ENCODE measurements around the gene PLEKHM3.

GRCh38 chr2:207938415-207938814 is 86.9 kb downstream of the PLEKHM3 start:
- TF ChIP-seq, protein P1, sequence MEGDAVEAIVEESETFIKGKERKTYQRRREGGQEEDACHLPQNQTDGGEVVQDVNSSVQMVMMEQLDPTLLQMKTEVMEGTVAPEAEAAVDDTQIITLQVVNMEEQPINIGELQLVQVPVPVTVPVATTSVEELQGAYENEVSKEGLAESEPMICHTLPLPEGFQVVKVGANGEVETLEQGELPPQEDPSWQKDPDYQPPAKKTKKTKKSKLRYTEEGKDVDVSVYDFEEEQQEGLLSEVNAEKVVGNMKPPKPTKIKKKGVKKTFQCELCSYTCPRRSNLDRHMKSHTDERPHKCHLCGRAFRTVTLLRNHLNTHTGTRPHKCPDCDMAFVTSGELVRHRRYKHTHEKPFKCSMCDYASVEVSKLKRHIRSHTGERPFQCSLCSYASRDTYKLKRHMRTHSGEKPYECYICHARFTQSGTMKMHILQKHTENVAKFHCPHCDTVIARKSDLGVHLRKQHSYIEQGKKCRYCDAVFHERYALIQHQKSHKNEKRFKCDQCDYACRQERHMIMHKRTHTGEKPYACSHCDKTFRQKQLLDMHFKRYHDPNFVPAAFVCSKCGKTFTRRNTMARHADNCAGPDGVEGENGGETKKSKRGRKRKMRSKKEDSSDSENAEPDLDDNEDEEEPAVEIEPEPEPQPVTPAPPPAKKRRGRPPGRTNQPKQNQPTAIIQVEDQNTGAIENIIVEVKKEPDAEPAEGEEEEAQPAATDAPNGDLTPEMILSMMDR (IDR thresholded peaks at IDR 0.05; ENCODE audit: insufficient read depth, low read length) = no peak
- TF ChIP-seq GABPA (IDR thresholded peaks at IDR 0.05; ENCODE audit: low read depth) (no peak), POLR2AphosphoS5 (IDR thresholded peaks at IDR 0.05; ENCODE audit: low read depth) (no peak), SPI1 (IDR thresholded peaks at IDR 0.05; ENCODE audit: borderline replicate concordance, low read depth) (no peak)
- TF ChIP-seq, protein P2, sequence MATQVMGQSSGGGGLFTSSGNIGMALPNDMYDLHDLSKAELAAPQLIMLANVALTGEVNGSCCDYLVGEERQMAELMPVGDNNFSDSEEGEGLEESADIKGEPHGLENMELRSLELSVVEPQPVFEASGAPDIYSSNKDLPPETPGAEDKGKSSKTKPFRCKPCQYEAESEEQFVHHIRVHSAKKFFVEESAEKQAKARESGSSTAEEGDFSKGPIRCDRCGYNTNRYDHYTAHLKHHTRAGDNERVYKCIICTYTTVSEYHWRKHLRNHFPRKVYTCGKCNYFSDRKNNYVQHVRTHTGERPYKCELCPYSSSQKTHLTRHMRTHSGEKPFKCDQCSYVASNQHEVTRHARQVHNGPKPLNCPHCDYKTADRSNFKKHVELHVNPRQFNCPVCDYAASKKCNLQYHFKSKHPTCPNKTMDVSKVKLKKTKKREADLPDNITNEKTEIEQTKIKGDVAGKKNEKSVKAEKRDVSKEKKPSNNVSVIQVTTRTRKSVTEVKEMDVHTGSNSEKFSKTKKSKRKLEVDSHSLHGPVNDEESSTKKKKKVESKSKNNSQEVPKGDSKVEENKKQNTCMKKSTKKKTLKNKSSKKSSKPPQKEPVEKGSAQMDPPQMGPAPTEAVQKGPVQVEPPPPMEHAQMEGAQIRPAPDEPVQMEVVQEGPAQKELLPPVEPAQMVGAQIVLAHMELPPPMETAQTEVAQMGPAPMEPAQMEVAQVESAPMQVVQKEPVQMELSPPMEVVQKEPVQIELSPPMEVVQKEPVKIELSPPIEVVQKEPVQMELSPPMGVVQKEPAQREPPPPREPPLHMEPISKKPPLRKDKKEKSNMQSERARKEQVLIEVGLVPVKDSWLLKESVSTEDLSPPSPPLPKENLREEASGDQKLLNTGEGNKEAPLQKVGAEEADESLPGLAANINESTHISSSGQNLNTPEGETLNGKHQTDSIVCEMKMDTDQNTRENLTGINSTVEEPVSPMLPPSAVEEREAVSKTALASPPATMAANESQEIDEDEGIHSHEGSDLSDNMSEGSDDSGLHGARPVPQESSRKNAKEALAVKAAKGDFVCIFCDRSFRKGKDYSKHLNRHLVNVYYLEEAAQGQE (IDR thresholded peaks at IDR 0.05; ENCODE audit: insufficient replicate concordance, low read depth) = no peak
